ENCODE results near the gene CHI3L1. TPM values are rescaled to one million over a fixed set of nuclear protein-coding genes. Genes with fewer than 3 reads are reported as not detected.

Gene CHI3L1
- total RNA-seq, 2 donors from 2014 or later = 5.4 to 8.2 TPM

GRCh38 chr1:203172184-203173010 is 14.1 kb downstream of the CHI3L1 start:
- DNase-seq (peak; percentile 74 to 79 (median 78)), ATAC-seq (peak; percentile 74)
- no peaks in the 10 kb centered on the region for H3K27me3 ChIP-seq
- TF ChIP-seq POLR2A (IDR thresholded peaks at IDR 0.05) = no peak
- TF ChIP-seq CTCF (IDR thresholded peaks at IDR 0.05) = peak; percentile 84 to 94 (median 90)
- 33 to 38% methylated on average over 4 to 8 of the region's 8 CpGs for WGBS, 2 donors
- intact Hi-C loops (cut with DNase I) = loop anchor here (5.0 kb wide), 2 partner anchors 55 to 130 kb away; no protein-coding TSS in a partner anchor
- H3K36me3 ChIP-seq (replicated peaks in 1 of 2; ENCODE audit: insufficient read depth in 1 of 2, low read depth in 2 of 2) = no peaks in the 10 kb centered on the region
- H3K9me3 ChIP-seq = no peaks in the 10 kb centered on the region
- H3K4me3 ChIP-seq = no peak overlapping the region
- peaks cover 20% of the 10 kb centered on the region for H3K4me1 ChIP-seq
- H3K27ac ChIP-seq = peak overlapping the region in 1 of 4 donors; percentile 2

GRCh38 chr1:203171341-203172183 is 14.9 kb downstream of the CHI3L1 start:
- no peak for DNase-seq
- intact Hi-C loops (cut with DNase I) = loop anchor here (5.0 kb wide), 2 partner anchors 54 to 129 kb away; no protein-coding TSS in a partner anchor

GRCh38 chr1:203170625-203171330 is 15.7 kb downstream of the CHI3L1 start:
- WGBS, 2 donors = 53 to 74% methylated on average over 7 to 8 of the region's 8 CpGs
- no peak for ATAC-seq
- intact Hi-C loops (cut with DNase I) = loop anchor here (5.0 kb wide), 2 partner anchors 53 to 128 kb away; no protein-coding TSS in a partner anchor

More at GRCh38 chr1:203171341-203172183, 14.9 kb downstream of the CHI3L1 start:
- H3K36me3 ChIP-seq (replicated peaks in 1 of 2; ENCODE audit: insufficient read depth in 1 of 2, low read depth in 2 of 2) = no peaks in the 10 kb centered on the region
- H3K27me3 ChIP-seq = no peaks in the 10 kb centered on the region
- H3K27ac ChIP-seq = no peak overlapping the region
- ATAC-seq = no peak
- H3K4me3 ChIP-seq = no peak overlapping the region
- TF ChIP-seq CTCF (IDR thresholded peaks at IDR 0.05) (no peak), POLR2A (IDR thresholded peaks at IDR 0.05) (no peak)
- H3K4me1 ChIP-seq = peaks cover 22% of the 10 kb centered on the region
- 87 to 91% methylated on average over 18 to 22 of the region's 22 CpGs for WGBS, 2 donors
- H3K9me3 ChIP-seq = no peaks in the 10 kb centered on the region

GRCh38 chr1:203169770-203170520 is 16.6 kb downstream of the CHI3L1 start:
- TF ChIP-seq POLR2A (IDR thresholded peaks at IDR 0.05) (no peak), CTCF (IDR thresholded peaks at IDR 0.05) (no peak)
- Histone ChIP-seq H3K4me3 (no peak overlapping the region), H3K27me3 (no peaks in the 10 kb centered on the region), H3K36me3 (replicated peaks in 1 of 2; ENCODE audit: insufficient read depth in 1 of 2, low read depth in 2 of 2) (no peaks in the 10 kb centered on the region), H3K27ac (no peak overlapping the region), H3K4me1 (peaks cover 20% of the 10 kb centered on the region), H3K9me3 (no peaks in the 10 kb centered on the region)
- DNase-seq (no peak), ATAC-seq (no peak)
- WGBS, 2 donors = 71 to 78% methylated on average over 20 to 21 of the region's 21 CpGs
- intact Hi-C loops (cut with DNase I) = loop anchor here (5.0 kb wide), 2 partner anchors 53 to 128 kb away; no protein-coding TSS in a partner anchor

More at GRCh38 chr1:203170625-203171330, 15.7 kb downstream of the CHI3L1 start:
- DNase-seq = no peak
- Histone ChIP-seq H3K4me1 (peaks cover 26% of the 10 kb centered on the region), H3K4me3 (no peak overlapping the region), H3K36me3 (replicated peaks in 1 of 2; ENCODE audit: insufficient read depth in 1 of 2, low read depth in 2 of 2) (no peaks in the 10 kb centered on the region), H3K27me3 (no peaks in the 10 kb centered on the region), H3K9me3 (no peaks in the 10 kb centered on the region), H3K27ac (no peak overlapping the region)
- TF ChIP-seq POLR2A (IDR thresholded peaks at IDR 0.05) = no peak
